HepG2 (cell line): ENCODE data around the gene CBR4. TPM values are rescaled to one million over a fixed set of nuclear protein-coding genes. Genes with fewer than 3 reads are reported as not detected.

Experiments used
- ATAC-seq: fragments of 200-7000 bp; cut with Tn5 transposase; 3 replicates; pipeline ENCODE4 v1.9.1; 2020; ENCODE audit warnings: mild to moderate bottlenecking, moderate library complexity
- BruUV-seq: library from RNA; stranded (reverse); fragments of 400-500 nt; replicated peaks from 2 replicates; lab custom pipeline; 2021; lab: Mats Ljungman, UMichigan
- CTCF ChIA-PET: fragments of 300-600 bp; formaldehyde crosslinking; extraction: SDS; loops from one replicate; lab custom pipeline; 2021; ENCODE audit warnings: low total read pairs, inconsistent platforms, low intra/inter-chr PET ratio; lab: Yijun Ruan, JAX
- POLR2A ChIA-PET: fragments of 350-600 bp; sonication (Branson Sonifier 250); formaldehyde crosslinking; loops from one replicate; lab custom pipeline; 2020; ENCODE audit warnings: antibody characterized with exemption, inconsistent platforms; lab: Yijun Ruan, JAX
- DNase-seq: peaks from one replicate; pipeline ENCODE4 v3.0.0-alpha.2; 2015; ENCODE audit warnings: low spot score
- FAIRE-seq: peaks from 3 replicates; lab custom pipeline; 2011; peaks lifted over from hg19 to GRCh38; lab: Jason Lieb, UNC
- H2AFZ ChIP-seq: one replicate; pipeline ENCODE4 v1.6.1; 2011; ENCODE audit warnings: low read length, inconsistent platforms
- H3K27ac ChIP-seq: fragments of 300-600 bp; 3 replicates; pipeline ENCODE4 v1.8.0; 2011; ENCODE audit warnings: mixed run types, mild to moderate bottlenecking, mixed read lengths, low read length, inconsistent platforms; ENCODE audit not compliant: insufficient read depth; ENCODE audit errors: extremely low read length
- H3K27me3 ChIP-seq, 2 experiments: fragments of 200-600 bp in 1 of 2; 2 replicates in 1 of 2; 3 replicates in 1 of 2; pipeline versions ENCODE4 v1.6.0 to v1.8.0; 2011; ENCODE audit warnings: low read length in 2 of 2, mild to moderate bottlenecking in 2 of 2, moderate library complexity in 2 of 2, inconsistent platforms in 1 of 2; ENCODE audit not compliant: insufficient read depth in 2 of 2, control insufficient read depth in 1 of 2
- H3K36me3 ChIP-seq, 2 experiments: fragments of 200-600 bp in 1 of 2; replicated peaks in 1 of 2; 2 replicates in 1 of 2; 3 replicates in 1 of 2; pipeline versions ENCODE4 v1.5.1 to v1.8.0; 2011; ENCODE audit warnings: low read length in 2 of 2, inconsistent platforms in 1 of 2; ENCODE audit not compliant: insufficient read depth in 2 of 2, control insufficient read depth in 1 of 2
- H3K4me1 ChIP-seq: 2 replicates; pipeline ENCODE4 v1.5.1; 2012; ENCODE audit warnings: low read length, inconsistent platforms; ENCODE audit not compliant: insufficient read depth
- H3K4me2 ChIP-seq: 2 replicates; pipeline ENCODE4 v1.6.0; 2011; ENCODE audit warnings: low read depth, low read length, inconsistent platforms
- H3K4me3 ChIP-seq, 3 experiments: fragments of 200-600 bp in 1 of 3; sonication (generic), shearing (Covaris generic) in 1 of 3; replicated peaks in 1 of 3; 2 replicates each; pipeline ENCODE4 v1.5.1; 2011 to 2016; ENCODE audit warnings: low read length in 3 of 3, inconsistent platforms in 2 of 3, low read depth in 2 of 3, mild to moderate bottlenecking in 2 of 3, control low read depth in 1 of 3, mixed read lengths in 1 of 3; ENCODE audit not compliant: insufficient read depth in 1 of 3
- H3K79me2 ChIP-seq: one replicate; pipeline ENCODE4 v1.6.1; 2011; ENCODE audit warnings: low read length, inconsistent platforms; ENCODE audit not compliant: insufficient read depth
- H3K9ac ChIP-seq: 2 replicates; pipeline ENCODE4 v1.6.0; 2011; ENCODE audit warnings: mild to moderate bottlenecking, low read depth, low read length, inconsistent platforms; ENCODE audit not compliant: insufficient read depth
- H3K9me3 ChIP-seq: 2 replicates; pipeline ENCODE4 v1.5.1; 2012; ENCODE audit warnings: mild to moderate bottlenecking, low read length
- H4K20me1 ChIP-seq: 2 replicates; pipeline ENCODE4 v1.6.0; 2011; ENCODE audit warnings: inconsistent platforms, mild to moderate bottlenecking, low read length, moderate library complexity; ENCODE audit not compliant: insufficient read depth
- SETDB1 ChIP-seq: sonication (generic); formaldehyde crosslinking; IDR thresholded peaks from 2 replicates; pipeline ENCODE4 v1.5.1; 2020; ENCODE audit warnings: missing genetic modification reagents, mild to moderate bottlenecking, borderline replicate concordance
- SP2 ChIP-seq: sonication (generic); formaldehyde crosslinking; IDR thresholded peaks from 2 replicates; pipeline ENCODE4 v1.5.1; 2020; ENCODE audit warnings: mild to moderate bottlenecking, missing genetic modification reagents
- THAP11 ChIP-seq: IDR thresholded peaks from 2 replicates; pipeline ENCODE4 v1.6.1; 2016; ENCODE audit warnings: missing biosample characterization, missing genetic modification reagents
- ZBTB40 ChIP-seq, 2 experiments: fragments of 450-650 bp in 1 of 2; sonication (generic) in 1 of 2; formaldehyde crosslinking in 1 of 2; IDR thresholded peaks; 2 replicates each; pipeline versions ENCODE4 v1.6.1 to v1.8.0; 2016 to 2022; ENCODE audit warnings: antibody characterized with exemption in 1 of 2, mild to moderate bottlenecking in 1 of 2, missing genetic modification reagents in 1 of 2
- ZHX1 ChIP-seq: sonication (generic); formaldehyde crosslinking; IDR thresholded peaks from 2 replicates; pipeline ENCODE4 v1.8.1; 2022; ENCODE audit warnings: low read depth, mild to moderate bottlenecking, missing genetic modification reagents
- WGBS: methylation state at CpG from one replicate; pipeline ENCODE4 v1.1.6; 2017; ENCODE audit warnings: low lambda C conversion rate; 5-methylcytosine and 5-hydroxymethylcytosine counted together
- in situ Hi-C: cut with HindIII; loops from 2 replicates; pipeline ENCODE4 v1.10.0; 2017; ENCODE audit warnings: low pct_unique_long_range_greater_than_20kb; ENCODE audit not compliant: extremely low pct_ligation_motif_present
- intact Hi-C: fragments of 100-400 bp; cut with micrococcal nuclease; formaldehyde crosslinking; loops from one replicate; pipeline ENCODE4 v1.10.0; 2022; ENCODE audit not compliant: unreplicated experiment
- polyA plus RNA-seq, 8 experiments: library from polyadenylated mRNA; depleted of rRNA in 3 of 8; stranded (reverse) in 7 of 8; unstranded in 1 of 8; fragments of >200 nt; fragmentation: Illumina TruSeq in 4 of 8; extraction: Trizol in 4 of 8; gene quantifications; 2 replicates each; pipeline versions ENCODE4 v1.2.1 to v1.2.3, GENCODE V29; 2011 to 2016; ENCODE audit warnings: low read depth in 4 of 8, missing spikeins in 1 of 8, mixed read lengths in 1 of 8; ENCODE audit not compliant: insufficient read depth in 1 of 8
- total RNA-seq, 5 experiments: library from RNA; depleted of rRNA; stranded (reverse); fragments of >200 nt; fragmentation: Illumina TruSeq; extraction: Trizol; gene quantifications; 2 replicates each; pipeline ENCODE4 v1.2.3, GENCODE V29; 2016; ENCODE audit warnings: low read depth in 1 of 5
- TF ChIP-seq, protein P1 (sequence below): sonication (generic); formaldehyde crosslinking; IDR thresholded peaks from 2 replicates; pipeline ENCODE4 v1.4.0; 2020; ENCODE audit warnings: missing genetic modification reagents, borderline replicate concordance
- TF ChIP-seq, protein P2 (sequence below): IDR thresholded peaks from 2 replicates; pipeline ENCODE4 v1.6.1; 2016; ENCODE audit warnings: mild to moderate bottlenecking, missing biosample characterization, missing genetic modification reagents

The CBR4 gene
- total and polyA plus RNA-seq, 2 of the 13 experiments (the other 11 are each of a cell fraction or from before 2014, with no cell fraction given): 7.3 to 20.7 TPM

DNA sequence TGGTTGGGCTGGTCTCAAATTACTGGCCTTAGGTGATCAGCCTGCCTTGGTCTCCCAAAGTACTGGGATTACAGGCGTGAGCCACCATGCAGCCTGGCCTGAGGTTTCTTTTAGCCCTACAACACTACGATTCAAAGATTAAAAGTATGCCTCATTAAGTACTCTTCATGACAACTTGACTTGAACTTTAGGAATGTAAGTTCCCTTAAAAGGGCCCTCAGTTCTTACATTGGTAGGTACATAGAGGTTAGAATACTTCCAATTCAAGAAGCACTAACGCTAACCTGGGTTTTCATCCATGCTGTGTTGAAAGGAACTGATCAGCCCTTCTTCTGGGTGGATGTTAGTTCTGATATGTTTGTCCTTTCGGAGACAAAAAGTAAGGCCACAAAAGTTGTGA lies 15.1 kb downstream of the CBR4 start:
- no peak overlapping the region for H2AFZ ChIP-seq
- no peak overlapping the region for H3K4me2 ChIP-seq
- peaks cover 4% of the 10 kb centered on the region; the same call in 1 of the 2 replicates for H3K4me1 ChIP-seq
- peaks cover 5 to 25% of the 10 kb centered on the region in 2 experiments for H3K36me3 ChIP-seq
- no peak overlapping the region for H3K4me3 ChIP-seq
- H3K9ac ChIP-seq: no peak overlapping the region
- ChIA-PET POLR2A (no interaction called here), CTCF (interaction anchor here (1.3 kb wide), 1 partner anchor 498 kb away, joined by 5 read pairs; no protein-coding TSS in a partner anchor)
- DNase-seq (no peak), FAIRE-seq (no peak), ATAC-seq (no peak)
- H3K79me2 ChIP-seq: no peaks in the 10 kb centered on the region
- H3K27ac ChIP-seq: no peak overlapping the region
- no peaks in the 10 kb centered on the region for H3K9me3 ChIP-seq
- H3K27me3 ChIP-seq: no peaks in the 10 kb centered on the region
- in situ Hi-C loops (no loop called here), intact Hi-C loops (no loop called here)
- no peaks in the 10 kb centered on the region for H4K20me1 ChIP-seq
- no TSS peak for BruUV-seq
- WGBS: 100% methylated on average over 4 of the region's 4 CpGs
- TF ChIP-seq ZBTB40 (IDR thresholded peaks at IDR 0.05) (no peak), ZBTB40 (CRISPR knock-in tag; IDR thresholded peaks at IDR 0.05) (no peak), SP2 (no peak), THAP11 (CRISPR knock-in tag) (no peak), ZHX1 (no peak), SETDB1 (no peak)
- TF ChIP-seq, protein P1, sequence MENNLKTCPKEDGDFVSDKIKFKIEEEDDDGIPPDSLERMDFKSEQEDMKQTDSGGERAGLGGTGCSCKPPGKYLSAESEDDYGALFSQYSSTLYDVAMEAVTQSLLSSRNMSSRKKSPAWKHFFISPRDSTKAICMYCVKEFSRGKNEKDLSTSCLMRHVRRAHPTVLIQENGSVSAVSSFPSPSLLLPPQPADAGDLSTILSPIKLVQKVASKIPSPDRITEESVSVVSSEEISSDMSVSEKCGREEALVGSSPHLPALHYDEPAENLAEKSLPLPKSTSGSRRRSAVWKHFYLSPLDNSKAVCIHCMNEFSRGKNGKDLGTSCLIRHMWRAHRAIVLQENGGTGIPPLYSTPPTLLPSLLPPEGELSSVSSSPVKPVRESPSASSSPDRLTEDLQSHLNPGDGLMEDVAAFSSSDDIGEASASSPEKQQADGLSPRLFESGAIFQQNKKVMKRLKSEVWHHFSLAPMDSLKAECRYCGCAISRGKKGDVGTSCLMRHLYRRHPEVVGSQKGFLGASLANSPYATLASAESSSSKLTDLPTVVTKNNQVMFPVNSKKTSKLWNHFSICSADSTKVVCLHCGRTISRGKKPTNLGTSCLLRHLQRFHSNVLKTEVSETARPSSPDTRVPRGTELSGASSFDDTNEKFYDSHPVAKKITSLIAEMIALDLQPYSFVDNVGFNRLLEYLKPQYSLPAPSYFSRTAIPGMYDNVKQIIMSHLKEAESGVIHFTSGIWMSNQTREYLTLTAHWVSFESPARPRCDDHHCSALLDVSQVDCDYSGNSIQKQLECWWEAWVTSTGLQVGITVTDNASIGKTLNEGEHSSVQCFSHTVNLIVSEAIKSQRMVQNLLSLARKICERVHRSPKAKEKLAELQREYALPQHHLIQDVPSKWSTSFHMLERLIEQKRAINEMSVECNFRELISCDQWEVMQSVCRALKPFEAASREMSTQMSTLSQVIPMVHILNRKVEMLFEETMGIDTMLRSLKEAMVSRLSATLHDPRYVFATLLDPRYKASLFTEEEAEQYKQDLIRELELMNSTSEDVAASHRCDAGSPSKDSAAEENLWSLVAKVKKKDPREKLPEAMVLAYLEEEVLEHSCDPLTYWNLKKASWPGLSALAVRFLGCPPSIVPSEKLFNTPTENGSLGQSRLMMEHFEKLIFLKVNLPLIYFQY (CRISPR knock-in tag): no peak
- TF ChIP-seq, protein P2, sequence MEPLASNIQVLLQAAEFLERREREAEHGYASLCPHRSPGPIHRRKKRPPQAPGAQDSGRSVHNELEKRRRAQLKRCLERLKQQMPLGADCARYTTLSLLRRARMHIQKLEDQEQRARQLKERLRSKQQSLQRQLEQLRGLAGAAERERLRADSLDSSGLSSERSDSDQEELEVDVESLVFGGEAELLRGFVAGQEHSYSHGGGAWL (CRISPR knock-in tag): no peak
